Stimulated activated CD4-positive, alpha-beta T cell treated with anti-CD3 and anti-CD28 coated beads, TNF-alpha, amount 100 ng/mL, for 4 hours (primary cell): ENCODE data around the gene ZNF521.

Experiments
- DNase-seq, 3 experiments: peaks; one replicate each; pipeline ENCODE4 v3.0.0-alpha.2; 2020; ENCODE audit warnings: low read depth in 3 of 3

ZNF521 gene

GRCh38 chr18:25125680-25126079 lies 226.3 kb downstream of the ZNF521 start:
- no peak for DNase-seq

- no peak for DNase-seq
These were observed 228.3 kb downstream of the ZNF521 start for GRCh38 chr18:25123438-25124232.

GRCh38 chr18:25121442-25121841 lies 230.5 kb downstream of the ZNF521 start:
- no peak for DNase-seq

- no peak for DNase-seq
These were observed 238.4 kb downstream of the ZNF521 start for GRCh38 chr18:25113566-25113965.

GRCh38 chr18:25112821-25113434 lies 239.0 kb downstream of the ZNF521 start:
- DNase-seq: no peak

GRCh38 chr18:25111377-25112288 lies 240.3 kb downstream of the ZNF521 start:
- no peak for DNase-seq

- DNase-seq: no peak
These were observed 242.5 kb downstream of the ZNF521 start for GRCh38 chr18:25109484-25109883.

- DNase-seq: no peak
These were observed 248.4 kb downstream of the ZNF521 start for GRCh38 chr18:25103468-25104155.

- DNase-seq: no peak
These were observed 249.3 kb downstream of the ZNF521 start for GRCh38 chr18:25102662-25103061.

- DNase-seq: no peak
These were observed 251.5 kb downstream of the ZNF521 start for GRCh38 chr18:25100418-25100817.

GRCh38 chr18:25099895-25100294 lies 252.1 kb downstream of the ZNF521 start:
- DNase-seq: no peak

GRCh38 chr18:25097569-25098056 lies 254.4 kb downstream of the ZNF521 start:
- no peak for DNase-seq

GRCh38 chr18:25097057-25097456 lies 254.9 kb downstream of the ZNF521 start:
- no peak for DNase-seq

GRCh38 chr18:25093141-25093540 lies 258.8 kb downstream of the ZNF521 start:
- no peak for DNase-seq

- DNase-seq: no peak
These were observed 262.5 kb downstream of the ZNF521 start for GRCh38 chr18:25089470-25089869.

GRCh38 chr18:25086876-25087275 lies 265.1 kb downstream of the ZNF521 start:
- no peak for DNase-seq

GRCh38 chr18:25081001-25081400 lies 271.0 kb downstream of the ZNF521 start:
- no peak for DNase-seq

GRCh38 chr18:25080211-25080610 lies 271.8 kb downstream of the ZNF521 start:
- no peak for DNase-seq

- DNase-seq: no peak
These were observed 273.8 kb downstream of the ZNF521 start for GRCh38 chr18:25077944-25078723.

GRCh38 chr18:25077038-25077943 lies 274.7 kb downstream of the ZNF521 start:
- no peak for DNase-seq
